Right lobe of liver (tissue), 6 donors: ENCODE results near the gene SLC9A3. TPM values are rescaled to one million over a fixed set of nuclear protein-coding genes. Genes with fewer than 3 reads are reported as not detected.

ENCODE experiments used
- ATAC-seq, 4 donors: fragments of 200-7000 bp; cut with Tn5 transposase; one replicate each; pipeline ENCODE4 v1.9.1; 2020; ENCODE audit warnings: mild to moderate bottlenecking in 4 of 4, moderate library complexity in 4 of 4
- DNase-seq, 3 donors: peaks; one replicate each; pipeline ENCODE4 v3.0.0-alpha.2; 2020
- H3K27ac ChIP-seq, 3 donors: fragments of 200-600 bp; one replicate each; pipeline ENCODE4 v1.8.0; 2022
- H3K27me3 ChIP-seq, 2 donors: fragments of 200-600 bp; one replicate each; pipeline ENCODE4 v1.8.0; 2022
- H3K36me3 ChIP-seq, 4 donors: fragments of 200-600 bp; sonication (generic) in 1 of 4; one replicate each; pipeline versions ENCODE4 v1.5.1 to v1.8.0; 2017 to 2022; ENCODE audit warnings: control low read depth in 1 of 4
- H3K4me1 ChIP-seq, 4 donors: fragments of 200-600 bp; sonication (generic) in 1 of 4; one replicate each; pipeline versions ENCODE4 v1.5.1 to v1.8.0; 2017 to 2022; ENCODE audit warnings: control low read depth in 1 of 4
- H3K4me3 ChIP-seq, 3 donors: fragments of 200-600 bp; one replicate each; pipeline ENCODE4 v1.8.0; 2022
- H3K9me3 ChIP-seq, 4 donors: fragments of 200-600 bp; sonication (generic) in 1 of 4; one replicate each; pipeline versions ENCODE4 v1.5.1 to v1.8.0; 2017 to 2022; ENCODE audit warnings: control low read depth in 1 of 4
- CTCF ChIP-seq, 4 donors: fragments of 200-600 bp in 3 of 4; fragments of 450-650 bp in 1 of 4; IDR thresholded peaks; one replicate each; pipeline versions ENCODE4 v1.5.1 to v1.8.0; 2016 to 2022; ENCODE audit warnings: antibody characterized with exemption in 4 of 4, mild to moderate bottlenecking in 2 of 4
- POLR2A ChIP-seq: fragments of 450-650 bp; IDR thresholded peaks from one replicate; pipeline ENCODE4 v1.6.1; 2017; ENCODE audit warnings: antibody characterized with exemption, mild to moderate bottlenecking
- WGBS: methylation state at CpG from one replicate; pipeline ENCODE4 v1.1.6; 2018; ENCODE audit warnings: low coverage, low lambda C conversion rate; ENCODE audit not compliant: insufficient coverage; ENCODE audit errors: missing lambda C conversion rate; 5-methylcytosine and 5-hydroxymethylcytosine counted together
- intact Hi-C, 2 donors: fragments of 100-400 bp; cut with DNase I; formaldehyde crosslinking; loops; one replicate each; pipeline versions ENCODE4 v1.11.2 to v1.14.1; 2022
- total RNA-seq, 6 experiments: library from RNA; depleted of rRNA in 2 of 6; stranded (reverse); fragments of >200 nt in 2 of 6; fragmentation: NEBNext Ultra II Directional in 3 of 6; extraction: Animal tissue kit (Norgen Biotek cat#: 25700) in 3 of 6; gene quantifications; one replicate each; pipeline versions ENCODE4 v1.1.0 to v1.2.4, GENCODE V29; 2016 to 2023
- donor health status: DM: no; HTN: yes; CAD: no.
- donor health status: DM: no; HTN: no; CAD: no.
- donor health status: DM: no; HTN: no; CAD: no.
- donor health status: DM: no; HTN: yes; CAD: no.
- donor health status: DM: no; HTN: yes; CAD: no.

The SLC9A3 gene
- total RNA-seq, 6 experiments from 2014 or later = 0.32 to 1.8 (median 0.46) TPM

GRCh38 chr5:453725-454481 is 70.3 kb downstream of the SLC9A3 start:
- H3K27me3 ChIP-seq = no peaks in the 10 kb centered on the region
- no peak overlapping the region for H3K4me3 ChIP-seq
- H3K9me3 ChIP-seq = no peaks in the 10 kb centered on the region
- no peak for ATAC-seq
- 88% methylated on average over 8 of the region's 16 CpGs for WGBS
- DNase-seq = peak; percentile 13 to 34 (median 26)
- H3K27ac ChIP-seq = no peak overlapping the region
- intact Hi-C loops = no loop called here
- TF ChIP-seq CTCF (IDR thresholded peaks at IDR 0.05) (no peak), POLR2A (no peak)
- peaks cover 0 to 64% (median 12%) of the 10 kb centered on the region in 4 donors for H3K36me3 ChIP-seq
- no peaks in the 10 kb centered on the region for H3K4me1 ChIP-seq

GRCh38 chr5:452978-453710 is 71.1 kb downstream of the SLC9A3 start:
- DNase-seq = peak; percentile 10 to 28 (median 23)

GRCh38 chr5:451587-452458 is 72.4 kb downstream of the SLC9A3 start:
- no peak for ATAC-seq
- TF ChIP-seq POLR2A (no peak), CTCF (IDR thresholded peaks at IDR 0.05) (no peak)
- Histone ChIP-seq H3K27me3 (no peaks in the 10 kb centered on the region), H3K36me3 (peaks cover 5 to 66% (median 21%) of the 10 kb centered on the region in 4 donors), H3K27ac (no peak overlapping the region), H3K4me1 (no peaks in the 10 kb centered on the region), H3K9me3 (no peaks in the 10 kb centered on the region), H3K4me3 (no peak overlapping the region)
- intact Hi-C loops = no loop called here
- no peak for DNase-seq
- 68% methylated on average over 4 of the region's 5 CpGs for WGBS

More at GRCh38 chr5:452978-453710, 71.1 kb downstream of the SLC9A3 start:
- Histone ChIP-seq H3K4me1 (no peaks in the 10 kb centered on the region), H3K4me3 (no peak overlapping the region), H3K27ac (no peak overlapping the region), H3K27me3 (no peaks in the 10 kb centered on the region), H3K36me3 (peaks cover 0 to 68% (median 15%) of the 10 kb centered on the region in 4 donors), H3K9me3 (no peaks in the 10 kb centered on the region)
- TF ChIP-seq CTCF (IDR thresholded peaks at IDR 0.05) (no peak), POLR2A (no peak)
- ATAC-seq = no peak
- 94% methylated on average over 10 of the region's 17 CpGs for WGBS
- intact Hi-C loops = no loop called here

- intact Hi-C loops = no loop called here
- H3K9me3 ChIP-seq = no peaks in the 10 kb centered on the region
- H3K36me3 ChIP-seq = peaks cover 5 to 46% (median 19%) of the 10 kb centered on the region in 4 donors
- H3K27ac ChIP-seq = no peak overlapping the region
- DNase-seq (no peak), ATAC-seq (no peak)
- no peaks in the 10 kb centered on the region for H3K27me3 ChIP-seq
- TF ChIP-seq CTCF (IDR thresholded peaks at IDR 0.05) (no peak), POLR2A (no peak)
- no peak overlapping the region for H3K4me3 ChIP-seq
- H3K4me1 ChIP-seq = peaks cover 0 to 4% (median under 1%) of the 10 kb centered on the region in 4 donors
- 86% methylated on average over 5 of the region's 5 CpGs for WGBS
Measured at GRCh38 chr5:449151-449550, 75.1 kb downstream of the SLC9A3 start.
